Stomach smooth muscle (tissue), 2 donors: ENCODE results near the gene MAP2K5.

ENCODE experiments used
- H3K27ac ChIP-seq: one replicate; pipeline ENCODE4 v1.7.0; 2013; ENCODE audit warnings: mild to moderate bottlenecking, low read length, inconsistent platforms
- H3K27me3 ChIP-seq, 2 donors: one replicate each; pipeline ENCODE4 v1.7.0; 2013; ENCODE audit warnings: low read length in 2 of 2; ENCODE audit not compliant: insufficient read depth in 2 of 2, control insufficient read depth in 1 of 2
- H3K36me3 ChIP-seq, 2 donors: one replicate each; pipeline ENCODE4 v1.7.0; 2013; ENCODE audit warnings: low read length in 2 of 2; ENCODE audit not compliant: control insufficient read depth in 2 of 2, insufficient read depth in 2 of 2
- H3K4me1 ChIP-seq: one replicate; pipeline ENCODE4 v1.7.0; 2013; ENCODE audit warnings: low read length; ENCODE audit not compliant: control insufficient read depth, insufficient read depth
- H3K4me3 ChIP-seq, 2 donors: one replicate each; pipeline ENCODE4 v1.7.0; 2013; ENCODE audit warnings: low read length in 2 of 2
- H3K9ac ChIP-seq, 2 donors: one replicate each; pipeline ENCODE4 v1.7.0; 2013; ENCODE audit warnings: low read length in 2 of 2, mild to moderate bottlenecking in 1 of 2
- H3K9me3 ChIP-seq, 2 donors: one replicate each; pipeline ENCODE4 v1.7.0; 2013; ENCODE audit warnings: low read length in 2 of 2; ENCODE audit not compliant: control insufficient read depth in 2 of 2
- donor health status: healthy.
- donor health status: Pancreatic carcinoma.

Gene MAP2K5

GRCh38 chr15:67824976-67825880 lies 282.7 kb downstream of the MAP2K5 start, which contains the start of gene SKOR1:
TSS of gene SKOR1 (plus strand) at chr15:67825509. CDS start at chr15:67825603, 94 bp downstream.
- H3K4me3 ChIP-seq = peak within 1 kb of the TSS in 1 of 2 donors; percentile 49

DNA sequence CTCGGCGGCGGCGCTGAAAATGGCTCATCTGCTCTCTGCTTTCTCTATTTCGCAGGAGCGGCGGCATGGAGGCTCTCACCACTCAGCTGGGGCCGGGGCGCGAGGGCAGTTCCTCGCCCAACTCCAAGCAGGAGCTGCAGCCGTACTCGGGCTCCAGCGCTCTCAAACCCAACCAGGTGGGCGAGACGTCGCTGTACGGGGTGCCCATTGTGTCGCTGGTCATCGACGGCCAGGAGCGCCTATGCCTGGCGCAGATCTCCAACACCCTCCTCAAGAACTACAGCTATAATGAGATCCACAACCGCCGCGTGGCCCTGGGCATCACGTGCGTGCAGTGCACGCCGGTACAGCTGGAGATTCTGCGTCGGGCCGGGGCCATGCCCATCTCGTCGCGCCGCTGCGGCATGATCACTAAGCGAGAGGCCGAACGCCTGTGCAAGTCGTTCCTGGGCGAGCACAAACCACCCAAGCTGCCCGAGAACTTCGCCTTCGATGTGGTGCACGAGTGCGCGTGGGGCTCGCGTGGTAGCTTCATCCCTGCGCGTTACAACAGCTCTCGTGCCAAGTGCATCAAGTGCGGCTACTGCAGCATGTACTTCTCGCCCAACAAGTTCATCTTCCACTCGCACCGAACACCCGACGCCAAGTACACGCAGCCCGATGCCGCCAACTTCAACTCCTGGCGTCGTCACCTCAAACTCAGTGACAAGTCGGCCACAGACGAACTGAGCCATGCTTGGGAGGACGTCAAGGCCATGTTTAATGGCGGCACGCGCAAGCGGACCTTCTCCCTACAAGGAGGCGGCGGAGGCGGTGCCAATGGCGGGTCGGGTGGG lies 283.6 kb downstream of the MAP2K5 start:
- peak overlapping the region in 1 of 2 donors; percentile 49 for H3K4me3 ChIP-seq
- H3K9ac ChIP-seq = no peak overlapping the region
- H3K27me3 ChIP-seq = peaks cover 71 to 99% of the 10 kb centered on the region in 2 donors
- H3K27ac ChIP-seq = no peak overlapping the region
- no peaks in the 10 kb centered on the region for H3K36me3 ChIP-seq
- H3K4me1 ChIP-seq = peaks cover 46% of the 10 kb centered on the region
- peaks cover 0 to 4% of the 10 kb centered on the region in 2 donors for H3K9me3 ChIP-seq

More at GRCh38 chr15:67824976-67825880, 282.7 kb downstream of the MAP2K5 start, which contains the start of gene SKOR1:
- H3K4me1 ChIP-seq = peaks cover 52% of the 10 kb centered on the region
- H3K9ac ChIP-seq = no peak within 1 kb of the TSS
- H3K36me3 ChIP-seq = no peaks in the 10 kb centered on the region
- H3K27ac ChIP-seq = no peak within 1 kb of the TSS
- peaks cover 71 to 99% of the 10 kb centered on the region in 2 donors for H3K27me3 ChIP-seq
- peaks cover 0 to 4% of the 10 kb centered on the region in 2 donors for H3K9me3 ChIP-seq

DNA sequence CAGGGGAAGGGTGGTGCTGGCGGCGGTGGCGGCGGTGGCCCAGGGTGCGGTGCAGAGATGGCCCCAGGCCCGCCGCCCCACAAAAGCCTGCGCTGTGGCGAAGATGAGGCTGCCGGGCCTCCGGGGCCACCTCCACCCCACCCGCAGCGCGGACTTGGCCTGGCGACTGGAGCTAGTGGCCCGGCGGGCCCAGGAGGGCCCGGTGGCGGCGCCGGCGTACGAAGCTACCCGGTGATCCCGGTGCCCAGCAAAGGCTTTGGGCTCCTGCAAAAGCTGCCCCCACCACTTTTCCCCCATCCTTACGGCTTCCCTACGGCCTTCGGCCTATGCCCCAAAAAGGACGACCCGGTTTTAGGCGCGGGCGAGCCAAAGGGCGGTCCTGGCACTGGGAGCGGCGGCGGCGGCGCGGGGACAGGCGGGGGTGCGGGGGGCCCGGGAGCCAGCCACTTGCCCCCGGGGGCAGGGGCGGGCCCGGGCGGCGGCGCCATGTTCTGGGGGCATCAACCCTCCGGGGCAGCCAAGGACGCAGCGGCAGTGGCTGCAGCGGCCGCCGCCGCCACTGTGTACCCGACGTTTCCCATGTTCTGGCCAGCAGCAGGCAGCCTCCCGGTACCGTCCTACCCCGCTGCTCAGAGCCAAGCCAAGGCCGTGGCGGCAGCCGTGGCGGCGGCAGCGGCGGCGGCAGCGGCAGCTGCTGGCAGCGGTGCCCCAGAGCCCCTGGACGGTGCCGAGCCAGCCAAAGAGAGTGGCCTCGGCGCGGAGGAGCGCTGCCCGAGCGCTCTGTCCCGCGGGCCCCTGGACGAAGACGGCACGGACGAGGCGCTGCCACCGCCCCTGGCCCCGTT lies 284.4 kb downstream of the MAP2K5 start:
- no peaks in the 10 kb centered on the region for H3K36me3 ChIP-seq
- H3K4me3 ChIP-seq = no peak overlapping the region
- H3K9ac ChIP-seq = no peak overlapping the region
- H3K9me3 ChIP-seq = peaks cover 0 to 4% of the 10 kb centered on the region in 2 donors
- peaks cover 46% of the 10 kb centered on the region for H3K4me1 ChIP-seq
- H3K27me3 ChIP-seq = peaks cover 69 to 98% of the 10 kb centered on the region in 2 donors
- H3K27ac ChIP-seq = no peak overlapping the region

DNA sequence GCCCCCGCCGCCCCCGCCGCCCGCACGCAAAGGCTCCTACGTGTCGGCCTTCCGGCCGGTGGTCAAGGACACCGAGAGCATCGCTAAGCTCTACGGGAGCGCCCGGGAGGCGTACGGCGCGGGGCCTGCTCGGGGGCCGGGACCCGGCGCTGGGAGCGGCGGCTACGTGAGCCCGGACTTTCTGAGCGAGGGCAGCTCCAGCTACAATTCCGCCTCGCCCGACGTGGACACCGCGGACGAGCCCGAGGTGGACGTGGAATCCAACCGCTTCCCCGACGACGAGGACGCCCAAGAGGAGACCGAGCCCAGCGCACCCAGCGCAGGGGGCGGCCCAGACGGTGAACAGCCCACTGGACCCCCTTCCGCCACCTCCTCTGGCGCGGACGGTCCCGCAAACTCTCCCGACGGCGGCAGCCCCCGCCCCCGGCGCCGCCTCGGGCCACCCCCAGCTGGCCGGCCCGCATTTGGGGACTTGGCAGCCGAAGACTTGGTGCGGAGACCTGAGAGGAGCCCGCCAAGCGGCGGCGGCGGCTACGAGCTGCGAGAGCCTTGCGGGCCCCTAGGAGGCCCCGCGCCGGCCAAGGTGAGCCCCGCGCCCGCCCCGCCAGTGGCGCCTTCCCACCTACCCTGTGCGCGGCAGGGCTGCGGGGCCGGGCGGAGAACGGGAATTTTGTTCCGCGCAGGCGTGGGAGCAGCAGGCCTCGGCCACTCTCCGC lies 285.2 kb downstream of the MAP2K5 start:
- Histone ChIP-seq H3K27me3 (peaks cover 71 to 98% of the 10 kb centered on the region in 2 donors), H3K4me1 (peaks cover 45% of the 10 kb centered on the region), H3K36me3 (no peaks in the 10 kb centered on the region), H3K4me3 (peak overlapping the region in 1 of 2 donors; percentile 40), H3K9ac (no peak overlapping the region), H3K27ac (no peak overlapping the region), H3K9me3 (peaks cover 0 to 1% of the 10 kb centered on the region in 2 donors)

DNA sequence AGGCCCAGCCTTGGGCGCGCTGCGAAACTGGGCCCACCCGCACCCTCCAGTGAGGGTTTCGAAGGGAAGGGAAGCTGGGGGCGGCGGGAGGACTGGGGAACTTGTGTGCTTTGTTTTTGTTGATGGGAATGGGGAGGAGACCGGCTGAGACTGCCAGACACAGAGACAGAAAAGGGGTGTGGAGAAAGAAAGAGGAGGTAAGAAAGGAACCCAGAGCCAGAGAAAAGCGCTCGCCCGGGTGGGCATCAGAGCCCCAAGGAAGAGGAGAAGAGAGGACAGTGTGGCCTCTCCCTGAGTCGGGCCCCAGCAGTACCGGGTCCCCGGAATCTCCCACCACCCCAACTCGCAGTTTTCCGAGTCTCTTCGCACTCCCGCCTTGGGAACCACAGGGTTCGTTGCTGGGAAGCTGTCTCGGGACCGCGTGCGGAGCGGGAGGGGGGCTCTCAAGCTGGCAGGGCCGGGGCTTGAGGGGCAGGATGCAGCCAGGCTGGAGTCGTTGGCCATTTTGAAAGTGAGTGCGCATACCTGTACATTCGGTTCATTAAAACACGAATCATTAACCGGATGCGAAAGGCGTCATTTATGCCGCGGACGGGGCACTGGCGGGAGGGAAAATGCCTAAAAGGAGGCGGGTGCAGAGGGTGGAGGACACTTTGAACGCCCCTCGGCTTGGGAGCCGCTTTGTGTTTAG lies 285.9 kb downstream of the MAP2K5 start:
- peaks cover 76 to 99% of the 10 kb centered on the region in 2 donors for H3K27me3 ChIP-seq
- H3K9me3 ChIP-seq = no peaks in the 10 kb centered on the region
- H3K9ac ChIP-seq = no peak overlapping the region
- H3K36me3 ChIP-seq = no peaks in the 10 kb centered on the region
- peaks cover 43% of the 10 kb centered on the region for H3K4me1 ChIP-seq
- H3K4me3 ChIP-seq = peak overlapping the region in 1 of 2 donors; percentile 40
- H3K27ac ChIP-seq = no peak overlapping the region

DNA sequence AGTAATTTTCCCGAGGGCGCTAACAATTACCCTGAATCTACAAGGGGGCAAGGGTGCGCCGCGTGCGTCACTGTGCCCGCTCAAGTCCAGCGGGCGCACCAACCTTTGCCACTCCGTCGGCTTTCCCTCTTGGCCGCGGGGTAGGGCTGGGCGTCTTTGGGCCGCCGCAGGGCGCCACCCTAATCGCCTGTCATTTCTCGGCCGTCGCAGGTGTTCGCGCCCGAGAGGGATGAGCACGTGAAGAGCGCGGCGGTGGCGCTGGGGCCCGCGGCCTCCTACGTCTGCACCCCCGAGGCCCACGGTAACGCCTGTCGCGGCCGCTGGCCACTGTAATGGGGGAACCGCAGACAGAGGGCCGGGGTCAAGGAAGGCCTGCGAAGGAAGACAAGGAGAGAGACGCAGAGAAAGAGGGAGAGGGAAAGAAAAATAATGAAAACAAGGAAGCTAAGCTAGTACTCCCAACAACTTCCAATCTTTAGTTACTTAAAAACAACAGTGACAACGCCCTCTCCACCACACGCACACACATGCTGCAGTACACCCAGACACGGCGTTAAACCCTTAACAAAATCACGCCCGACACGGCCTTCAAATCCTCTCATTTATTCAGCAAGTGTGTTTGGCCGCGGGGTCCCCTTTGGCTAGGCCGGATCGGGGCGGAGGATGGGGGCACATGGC lies 286.6 kb downstream of the MAP2K5 start:
- H3K9ac ChIP-seq = no peak overlapping the region
- H3K27me3 ChIP-seq = peaks cover 76 to 99% of the 10 kb centered on the region in 2 donors
- H3K4me3 ChIP-seq = no peak overlapping the region
- peaks cover 45% of the 10 kb centered on the region for H3K4me1 ChIP-seq
- no peak overlapping the region for H3K27ac ChIP-seq
- H3K9me3 ChIP-seq = no peaks in the 10 kb centered on the region
- H3K36me3 ChIP-seq = no peaks in the 10 kb centered on the region

GRCh38 chr15:67829647-67830504 lies 287.4 kb downstream of the MAP2K5 start:
- Histone ChIP-seq H3K27me3 (peaks cover 75 to 99% of the 10 kb centered on the region in 2 donors), H3K4me1 (peaks cover 48% of the 10 kb centered on the region)

DNA sequence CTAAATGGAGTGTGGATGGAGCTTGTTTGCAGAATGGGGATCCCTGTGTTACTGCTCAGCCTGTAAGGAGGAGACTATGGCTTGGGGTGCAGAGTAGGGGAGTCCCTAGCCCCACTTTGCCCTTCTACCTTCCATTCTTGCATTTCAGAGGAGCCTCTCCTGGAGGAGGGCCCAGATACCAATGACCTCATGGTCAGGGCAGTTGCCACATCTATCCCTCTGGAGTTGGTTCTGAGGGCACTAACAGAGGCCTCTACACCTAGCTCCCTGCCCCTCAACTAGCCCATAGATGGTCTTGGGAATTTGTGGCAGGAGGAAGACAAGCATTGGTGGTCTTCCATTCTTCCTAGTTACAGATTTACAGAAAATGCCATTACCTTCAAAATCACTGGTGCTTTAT lies 288.9 kb downstream of the MAP2K5 start:
- H3K4me3 ChIP-seq = no peak overlapping the region
- H3K9me3 ChIP-seq = no peaks in the 10 kb centered on the region
- H3K9ac ChIP-seq = no peak overlapping the region
- H3K27ac ChIP-seq = no peak overlapping the region
- peaks cover 76 to 99% of the 10 kb centered on the region in 2 donors for H3K27me3 ChIP-seq
- peaks cover 51% of the 10 kb centered on the region for H3K4me1 ChIP-seq
- H3K36me3 ChIP-seq = no peaks in the 10 kb centered on the region

More at GRCh38 chr15:67829647-67830504, 287.4 kb downstream of the MAP2K5 start:
- Histone ChIP-seq H3K4me3 (no peak overlapping the region), H3K9ac (no peak overlapping the region), H3K36me3 (no peaks in the 10 kb centered on the region), H3K27ac (no peak overlapping the region), H3K9me3 (no peaks in the 10 kb centered on the region)
